ENCODE measurements around the gene SLC44A1. TPM values are rescaled to one million over a fixed set of nuclear protein-coding genes. Genes with fewer than 3 reads are reported as not detected.

The SLC44A1 gene
- 1 to 10 TPM; 7.2 to 7.5 TPM for total RNA-seq

- POLR2A ChIA-PET: interaction anchor here (0.6 to 0.8 kb wide), 3 partner anchors 17 to 317 kb away, joined by 3 to 10 read pairs (median 3); no protein-coding TSS in a partner anchor
- CTCF ChIA-PET: interaction anchor here (1.2 to 1.3 kb wide), 4 partner anchors 56 to 161 kb away, joined by 3 to 4 read pairs (median 3); no protein-coding TSS in a partner anchor
These were observed at the start of gene SLC44A1 for GRCh38 chr9:105244003-105244733. Gene SLC44A1, plus strand, starts transcription at chr9:105244651. Its CDS starts 218 bp downstream, at chr9:105244869.

- POLR2A ChIA-PET: no interaction called here
- CTCF ChIA-PET: no interaction called here
These were observed 49.2 kb upstream of the SLC44A1 start for GRCh38 chr9:105195259-105195658.

GRCh38 chr9:105198023-105198422 lies 46.4 kb upstream of the SLC44A1 start:
- CTCF ChIA-PET: no interaction called here
- POLR2A ChIA-PET: no interaction called here

- POLR2A ChIA-PET: no interaction called here
These were observed 45.6 kb upstream of the SLC44A1 start for GRCh38 chr9:105198865-105199264.

GRCh38 chr9:105204416-105204815 lies 40.0 kb upstream of the SLC44A1 start:
- POLR2A ChIA-PET: no interaction called here
- CTCF ChIA-PET: no interaction called here

More at GRCh38 chr9:105198865-105199264, 45.6 kb upstream of the SLC44A1 start:
- CTCF ChIA-PET: no interaction called here

- ChIA-PET POLR2A (no interaction called here), CTCF (interaction anchor here (0.6 kb wide), 1 partner anchor 30 kb away, joined by 3 read pairs; no protein-coding TSS in a partner anchor)
These were observed 38.5 kb upstream of the SLC44A1 start for GRCh38 chr9:105205787-105206495.

GRCh38 chr9:105206496-105206820 lies 38.0 kb upstream of the SLC44A1 start:
- CTCF ChIA-PET: no interaction called here
- POLR2A ChIA-PET: no interaction called here

GRCh38 chr9:105206821-105207699 lies 37.4 kb upstream of the SLC44A1 start:
- POLR2A ChIA-PET: no interaction called here
- CTCF ChIA-PET: interaction anchor here (0.6 kb wide), 1 partner anchor 20 kb away, joined by 3 read pairs; no protein-coding TSS in a partner anchor

GRCh38 chr9:105216440-105217178 lies 27.8 kb upstream of the SLC44A1 start:
- POLR2A ChIA-PET: no interaction called here
- CTCF ChIA-PET: no interaction called here

- POLR2A ChIA-PET: no interaction called here
- CTCF ChIA-PET: no interaction called here
These were observed 25.8 kb upstream of the SLC44A1 start for GRCh38 chr9:105218673-105219072.

GRCh38 chr9:105219291-105219805 lies 25.1 kb upstream of the SLC44A1 start:
- CTCF ChIA-PET: no interaction called here
- POLR2A ChIA-PET: no interaction called here

GRCh38 chr9:105220451-105220850 lies 24.0 kb upstream of the SLC44A1 start:
- POLR2A ChIA-PET: interaction anchor here (0.7 kb wide), 1 partner anchor 94 kb away, joined by 20 read pairs; no protein-coding TSS in a partner anchor
- CTCF ChIA-PET: no interaction called here

- ChIA-PET POLR2A (no interaction called here), CTCF (no interaction called here)
These were observed 20.8 kb upstream of the SLC44A1 start for GRCh38 chr9:105223544-105224140.

GRCh38 chr9:105226055-105226454 lies 18.4 kb upstream of the SLC44A1 start:
- ChIA-PET CTCF (no interaction called here), POLR2A (no interaction called here)

- POLR2A ChIA-PET: no interaction called here
- CTCF ChIA-PET: no interaction called here
These were observed 12.2 kb upstream of the SLC44A1 start for GRCh38 chr9:105232207-105232606.

- CTCF ChIA-PET: no interaction called here
These were observed 10.6 kb upstream of the SLC44A1 start for GRCh38 chr9:105233873-105234272.

GRCh38 chr9:105236261-105236660 lies 8.2 kb upstream of the SLC44A1 start:
- CTCF ChIA-PET: no interaction called here
- POLR2A ChIA-PET: no interaction called here

More at GRCh38 chr9:105233873-105234272, 10.6 kb upstream of the SLC44A1 start:
- POLR2A ChIA-PET: no interaction called here

GRCh38 chr9:105237246-105237645 lies 7.2 kb upstream of the SLC44A1 start:
- CTCF ChIA-PET: no interaction called here
- POLR2A ChIA-PET: no interaction called here

GRCh38 chr9:105238302-105238701 lies 6.1 kb upstream of the SLC44A1 start:
- ChIA-PET POLR2A (no interaction called here), CTCF (no interaction called here)

Data from activated CD8-positive, alpha-beta memory T cell treated with anti-CD3 and anti-CD28 coated beads for 36 hours (primary cell).